NT2/D1 (cell line): ENCODE measurements around the gene MORN5.

ENCODE experiments used
- DNase-seq: peaks from one replicate; pipeline ENCODE4 v3.0.0-alpha.2; 2011; ENCODE audit warnings: low read depth, low spot score
- H3K27me3 ChIP-seq: 2 replicates; pipeline ENCODE4 v1.6.0; 2011; ENCODE audit warnings: mild to moderate bottlenecking; ENCODE audit not compliant: insufficient read length, insufficient read depth
- H3K36me3 ChIP-seq: 2 replicates; pipeline ENCODE4 v1.6.1; 2011; ENCODE audit warnings: mild to moderate bottlenecking, low read length, mixed read lengths; ENCODE audit not compliant: insufficient read depth, insufficient read length
- H3K4me1 ChIP-seq: 2 replicates; pipeline ENCODE4 v1.5.1; 2011; ENCODE audit not compliant: insufficient read depth, insufficient read length
- H3K4me3 ChIP-seq: 2 replicates; pipeline ENCODE4 v1.5.1; 2011; ENCODE audit warnings: low read depth; ENCODE audit not compliant: insufficient read length
- H3K9ac ChIP-seq: 2 replicates; pipeline ENCODE4 v1.6.0; 2011; ENCODE audit warnings: low read depth; ENCODE audit not compliant: insufficient read length
- H3K9me3 ChIP-seq: 2 replicates; pipeline ENCODE4 v1.5.1; 2011; ENCODE audit warnings: mild to moderate bottlenecking, low read length; ENCODE audit not compliant: insufficient read depth
- SUZ12 ChIP-seq: IDR thresholded peaks from 2 replicates; pipeline ENCODE4 v1.6.1; 2011; ENCODE audit not compliant: insufficient read length, insufficient read depth; ENCODE audit errors: extremely low read depth
- YY1 ChIP-seq: IDR thresholded peaks from 2 replicates; pipeline ENCODE4 v1.6.1; 2011; ENCODE audit not compliant: insufficient read length, insufficient read depth
- ZNF274 ChIP-seq: IDR thresholded peaks from 2 replicates; pipeline ENCODE4 v1.6.1; 2011; ENCODE audit warnings: mild to moderate bottlenecking, low read depth, low read length

MORN5 gene

GRCh38 chr9:122173670-122174069 is 14.0 kb downstream of the MORN5 start:
- no peaks in the 10 kb centered on the region for H3K4me1 ChIP-seq
- no peak for DNase-seq
- H3K9me3 ChIP-seq, result no peaks in the 10 kb centered on the region
- no peaks in the 10 kb centered on the region for H3K36me3 ChIP-seq
- H3K4me3 ChIP-seq, result no peak overlapping the region
- no peak for TF ChIP-seq YY1
- no peak for TF ChIP-seq ZNF274
- TF ChIP-seq SUZ12, result no peak
- no peak overlapping the region for H3K9ac ChIP-seq
- H3K27me3 ChIP-seq, result no peaks in the 10 kb centered on the region

DNA sequence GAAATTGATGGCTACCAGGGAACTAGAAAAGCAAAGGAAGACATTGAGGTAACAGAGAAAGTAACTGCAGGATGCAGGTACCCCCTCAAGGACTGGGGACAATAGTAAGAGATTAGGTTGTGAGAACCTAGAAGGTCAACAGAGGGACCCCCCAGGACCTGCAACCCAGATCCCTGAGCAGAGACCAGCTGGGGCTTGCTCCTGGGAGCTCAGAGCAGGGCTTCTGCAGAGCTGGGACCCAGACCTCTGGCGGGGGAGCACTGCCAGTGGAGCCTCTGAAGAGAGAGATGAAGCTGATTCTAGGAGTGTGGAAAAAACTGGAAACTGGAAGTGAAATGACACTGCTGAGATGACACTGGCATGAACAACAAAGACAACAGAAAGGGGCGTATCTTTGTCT is 17.2 kb downstream of the MORN5 start:
- DNase-seq, result no peak
- peaks cover 5% of the 10 kb centered on the region for H3K4me1 ChIP-seq
- H3K36me3 ChIP-seq, result no peaks in the 10 kb centered on the region
- no peak for TF ChIP-seq YY1
- no peak for TF ChIP-seq SUZ12
- TF ChIP-seq ZNF274, result no peak
- H3K9ac ChIP-seq, result no peak overlapping the region
- no peak overlapping the region for H3K4me3 ChIP-seq
- no peaks in the 10 kb centered on the region for H3K27me3 ChIP-seq
- no peaks in the 10 kb centered on the region for H3K9me3 ChIP-seq

- no peaks in the 10 kb centered on the region for H3K27me3 ChIP-seq
- TF ChIP-seq ZNF274, result no peak
- TF ChIP-seq SUZ12, result no peak
- TF ChIP-seq YY1, result no peak
- H3K9ac ChIP-seq, result no peak overlapping the region
- DNase-seq, result no peak
- no peaks in the 10 kb centered on the region for H3K36me3 ChIP-seq
- H3K4me3 ChIP-seq, result no peak overlapping the region
- peaks cover 5% of the 10 kb centered on the region for H3K4me1 ChIP-seq
- no peaks in the 10 kb centered on the region for H3K9me3 ChIP-seq
Observed at GRCh38 chr9:122179054-122179689, 19.5 kb downstream of the MORN5 start.

DNA sequence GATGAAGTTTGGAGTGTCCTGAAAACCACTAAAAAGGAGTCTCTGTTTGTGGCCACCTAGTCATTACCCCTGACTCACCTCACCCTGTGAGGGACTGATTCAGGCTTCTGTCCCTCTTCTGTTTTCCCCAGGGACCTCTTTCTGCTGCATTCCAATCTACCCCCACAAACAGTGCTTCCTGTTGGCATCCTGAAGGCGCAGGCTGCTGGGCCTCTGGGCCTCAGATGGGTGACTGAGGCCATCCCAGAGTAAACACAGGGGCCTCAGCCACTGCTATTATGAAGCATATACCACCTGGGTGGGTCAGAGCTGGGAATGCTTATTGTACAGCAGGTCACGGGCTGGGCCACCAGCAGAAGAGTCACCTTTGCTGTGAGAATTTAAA is 20.0 kb downstream of the MORN5 start:
- Histone ChIP-seq H3K27me3 (no peaks in the 10 kb centered on the region), H3K9ac (no peak overlapping the region), H3K4me3 (no peak overlapping the region), H3K9me3 (no peaks in the 10 kb centered on the region), H3K4me1 (peaks cover 5% of the 10 kb centered on the region), H3K36me3 (no peaks in the 10 kb centered on the region)
- no peak for DNase-seq
- no peak for TF ChIP-seq SUZ12
- TF ChIP-seq YY1, result no peak
- TF ChIP-seq ZNF274, result no peak

DNA sequence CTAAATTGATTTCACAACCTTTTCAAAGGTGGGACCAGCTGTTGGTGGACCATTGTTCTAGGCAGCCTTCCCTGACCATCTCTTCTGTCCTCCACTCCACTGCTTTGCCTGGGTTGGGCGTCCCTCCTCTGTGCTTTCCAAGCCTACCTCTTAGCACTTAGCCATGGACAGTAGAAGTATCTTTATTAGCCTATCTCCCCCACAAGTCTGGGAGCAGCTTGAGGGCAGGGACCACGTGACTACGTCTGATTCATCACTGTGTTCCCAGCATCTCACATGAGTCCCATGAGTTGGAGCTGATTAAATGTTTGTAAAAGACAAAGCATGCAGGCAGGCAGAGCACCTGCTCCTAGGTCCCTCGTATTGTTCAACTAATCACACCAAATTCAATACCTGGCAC is 20.9 kb downstream of the MORN5 start:
- no peak for TF ChIP-seq YY1
- no peak for TF ChIP-seq SUZ12
- no peak for TF ChIP-seq ZNF274
- no peak for DNase-seq

DNA sequence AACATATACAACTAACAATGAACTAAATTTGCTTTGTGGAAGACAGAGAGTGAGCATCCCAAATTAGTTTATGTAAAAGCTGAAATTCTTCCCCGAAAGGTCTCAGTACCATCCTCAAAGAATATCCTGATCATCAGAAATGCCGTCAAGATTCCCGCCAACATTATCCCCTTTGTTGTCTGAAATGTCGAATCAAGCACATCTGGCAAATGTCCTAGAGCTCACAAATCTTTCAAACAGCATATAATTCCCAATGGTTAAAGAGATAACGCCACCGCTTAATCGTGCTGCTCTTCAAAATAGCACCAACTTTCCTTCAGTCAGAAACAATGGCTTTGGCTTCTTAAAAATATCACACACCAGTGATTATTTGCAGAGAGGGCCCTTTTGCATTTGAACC is 23.8 kb downstream of the MORN5 start:
- TF ChIP-seq YY1 (no peak), SUZ12 (no peak), ZNF274 (no peak)

More for the DNA sequence above, 20.9 kb downstream of the MORN5 start:
- Histone ChIP-seq H3K4me3 (no peak overlapping the region), H3K9ac (no peak overlapping the region), H3K9me3 (no peaks in the 10 kb centered on the region), H3K27me3 (no peaks in the 10 kb centered on the region), H3K36me3 (no peaks in the 10 kb centered on the region), H3K4me1 (peaks cover 5% of the 10 kb centered on the region)

GRCh38 chr9:122184551-122184950 is 24.8 kb downstream of the MORN5 start:
- Histone ChIP-seq H3K36me3 (no peaks in the 10 kb centered on the region), H3K9ac (no peak overlapping the region), H3K9me3 (no peaks in the 10 kb centered on the region), H3K27me3 (no peaks in the 10 kb centered on the region), H3K4me3 (no peak overlapping the region), H3K4me1 (peaks cover 2% of the 10 kb centered on the region)
- TF ChIP-seq ZNF274 (no peak), YY1 (no peak), SUZ12 (no peak)
- DNase-seq, result no peak

More for the DNA sequence above, 23.8 kb downstream of the MORN5 start:
- Histone ChIP-seq H3K36me3 (no peaks in the 10 kb centered on the region), H3K9ac (no peak overlapping the region), H3K4me1 (peaks cover 5% of the 10 kb centered on the region), H3K4me3 (no peak overlapping the region), H3K9me3 (no peaks in the 10 kb centered on the region), H3K27me3 (no peaks in the 10 kb centered on the region)
- DNase-seq, result no peak

GRCh38 chr9:122186301-122186700 is 26.6 kb downstream of the MORN5 start:
- Histone ChIP-seq H3K4me3 (no peak overlapping the region), H3K36me3 (no peaks in the 10 kb centered on the region), H3K27me3 (no peaks in the 10 kb centered on the region), H3K9ac (no peak overlapping the region), H3K9me3 (no peaks in the 10 kb centered on the region), H3K4me1 (peaks cover 5% of the 10 kb centered on the region)
- DNase-seq, result no peak
- TF ChIP-seq ZNF274 (no peak), YY1 (no peak), SUZ12 (no peak)
